Activated CD8-positive, alpha-beta T cell treated with anti-CD3 and anti-CD28 coated beads, Interleukin-2, amount 10 ng/mL, durations not matched to agents 7 days and 5 days (primary cell): ENCODE data around the gene SH3TC1. TPM values are rescaled to one million over a fixed set of nuclear protein-coding genes. Genes with fewer than 3 reads are reported as not detected.

Experiments
- ATAC-seq: fragments of 150-1000 bp; cut with Tn5 transposase; one replicate; pipeline ENCODE4 v1.10.0; 2021; ENCODE audit warnings: moderate library complexity
- CTCF ChIA-PET: fragments of 350-600 bp; sonication (Branson Sonifier 250); formaldehyde crosslinking; loops from one replicate; lab custom pipeline; 2021; ENCODE audit warnings: antibody characterized with exemption; lab: Charles Lee
- POLR2A ChIA-PET: fragments of 350-600 bp; sonication (Branson Sonifier 250); formaldehyde crosslinking; loops from one replicate; lab custom pipeline; 2021; ENCODE audit warnings: antibody characterized with exemption; lab: Charles Lee
- DNase-seq: peaks from one replicate; pipeline ENCODE4 v3.0.0-alpha.2; 2020
- H3K27ac Mint-ChIP-seq: one replicate; pipeline ENCODE4 v1.8.0; 2021; ENCODE audit warnings: mild to moderate bottlenecking, mixed read lengths
- H3K27me3 Mint-ChIP-seq: one replicate; pipeline ENCODE4 v1.8.0; 2021; ENCODE audit warnings: low read depth, mixed read lengths
- H3K36me3 Mint-ChIP-seq: one replicate; pipeline ENCODE4 v1.8.0; 2021; ENCODE audit warnings: low read depth, mixed read lengths
- H3K4me1 Mint-ChIP-seq: one replicate; pipeline ENCODE4 v1.8.0; 2021; ENCODE audit warnings: low read depth, mixed read lengths
- H3K4me3 Mint-ChIP-seq: one replicate; pipeline ENCODE4 v1.8.0; 2021; ENCODE audit warnings: mild to moderate bottlenecking, mixed read lengths
- H3K9me3 Mint-ChIP-seq: one replicate; pipeline ENCODE4 v1.8.0; 2022; ENCODE audit warnings: mixed read lengths; ENCODE audit not compliant: insufficient read depth
- total RNA-seq, 2 experiments: library from RNA; stranded (reverse); gene quantifications; one replicate each; pipeline ENCODE4 v1.2.3, GENCODE V29; 2021

SH3TC1 gene
- total RNA-seq, 2 experiments from 2014 or later, result 6.3 to 7.3 TPM

DNA sequence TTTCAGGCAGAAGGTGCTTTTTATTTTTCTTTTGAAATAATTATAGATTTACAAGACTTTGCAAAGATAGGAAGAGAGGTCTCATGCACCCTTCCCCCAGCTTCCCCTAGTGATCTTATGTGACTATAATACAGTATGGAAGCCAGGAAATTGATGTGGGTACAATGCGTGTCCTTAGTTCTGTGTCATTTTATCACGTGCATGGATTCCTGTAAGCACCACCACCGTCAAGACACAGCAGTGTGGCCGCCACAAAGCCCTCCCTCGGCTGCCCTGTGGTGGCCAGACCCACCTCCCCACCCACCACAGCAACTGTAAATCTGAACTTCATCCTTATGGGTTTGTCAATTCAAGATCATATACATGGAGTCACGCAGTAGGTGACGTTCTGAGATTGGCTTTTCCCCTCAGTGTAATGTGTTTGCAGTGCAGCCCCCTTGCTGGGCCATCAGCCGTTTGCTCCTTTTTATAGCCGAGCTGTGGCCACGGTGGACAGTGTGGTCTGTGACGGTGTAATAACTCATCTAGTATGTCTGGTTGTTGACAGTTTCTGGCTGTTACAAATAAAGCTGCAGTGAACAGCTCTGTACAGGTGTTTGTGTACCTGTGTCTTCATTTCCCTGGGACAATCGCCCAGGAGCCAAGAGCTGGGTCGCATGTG is 59.6 kb downstream of the SH3TC1 start:
- H3K4me1 Mint-ChIP-seq, result no peaks in the 10 kb centered on the region
- no peak overlapping the region for H3K4me3 Mint-ChIP-seq
- H3K27me3 Mint-ChIP-seq, result no peaks in the 10 kb centered on the region
- H3K27ac Mint-ChIP-seq, result no peak overlapping the region
- no peaks in the 10 kb centered on the region for H3K9me3 Mint-ChIP-seq
- CTCF ChIA-PET, result no interaction called here
- H3K36me3 Mint-ChIP-seq, result no peaks in the 10 kb centered on the region
- DNase-seq, result no peak
- POLR2A ChIA-PET, result no interaction called here
- no peak for ATAC-seq

DNA sequence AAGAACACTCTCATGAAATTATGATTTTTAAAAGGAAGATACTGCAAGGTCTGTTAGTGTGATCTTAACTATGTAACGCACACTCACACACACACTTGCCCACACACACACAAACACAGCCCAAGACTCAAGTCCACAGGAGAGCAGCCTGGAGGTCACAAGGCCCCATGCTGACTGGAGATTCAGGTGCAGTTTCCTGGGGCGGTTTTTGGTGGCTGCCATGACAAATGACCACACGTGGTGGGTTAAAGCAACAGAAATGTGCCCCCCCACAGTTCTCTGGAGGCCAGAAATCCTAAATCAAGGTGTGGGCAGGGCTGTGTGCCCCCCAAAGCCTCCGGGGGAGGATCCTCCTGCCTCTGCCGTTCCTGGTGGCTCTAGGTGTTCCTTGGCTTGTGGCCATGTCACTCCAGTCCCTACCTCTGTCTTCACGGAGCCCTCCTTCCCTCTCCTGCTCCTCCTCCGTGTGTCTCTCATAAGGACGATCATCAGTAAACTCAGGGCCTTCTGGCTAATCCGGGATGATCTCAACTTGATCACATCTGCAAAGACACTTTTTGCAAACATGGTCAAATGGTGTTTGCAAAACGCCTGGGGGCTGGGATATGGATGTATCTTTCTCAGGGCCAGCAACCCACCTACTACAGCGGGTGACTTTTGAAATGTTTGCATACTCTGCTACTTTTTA is 60.8 kb downstream of the SH3TC1 start:
- H3K27ac Mint-ChIP-seq, result no peak overlapping the region
- CTCF ChIA-PET, result no interaction called here
- H3K4me1 Mint-ChIP-seq, result no peaks in the 10 kb centered on the region
- H3K36me3 Mint-ChIP-seq, result no peaks in the 10 kb centered on the region
- H3K9me3 Mint-ChIP-seq, result no peaks in the 10 kb centered on the region
- H3K4me3 Mint-ChIP-seq, result no peak overlapping the region
- no peak for ATAC-seq
- no peaks in the 10 kb centered on the region for H3K27me3 Mint-ChIP-seq
- DNase-seq, result no peak
- POLR2A ChIA-PET, result no interaction called here

DNA sequence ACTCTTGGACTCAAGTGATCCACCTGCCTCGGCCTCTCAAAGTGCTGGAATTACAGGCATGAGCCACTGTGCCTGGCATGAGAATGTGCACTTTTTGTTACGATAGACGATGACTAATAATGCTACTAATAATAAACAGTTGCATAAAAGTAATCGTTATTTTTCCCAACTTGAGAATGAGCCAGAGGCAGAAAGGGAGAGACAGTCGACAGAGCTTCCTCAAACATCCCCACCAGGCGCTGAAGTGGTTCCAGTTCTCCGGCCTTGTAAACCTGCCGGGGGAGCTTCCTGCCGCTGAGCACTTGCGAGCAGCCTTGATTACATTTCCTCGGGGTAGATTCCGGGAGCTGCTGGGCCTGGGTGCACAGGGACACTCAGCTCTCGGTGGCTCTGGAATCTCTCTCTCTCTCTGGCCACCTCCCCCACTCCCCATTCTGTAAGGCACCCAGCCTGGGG is 61.6 kb downstream of the SH3TC1 start:
- H3K4me3 Mint-ChIP-seq, result no peak overlapping the region
- no peaks in the 10 kb centered on the region for H3K9me3 Mint-ChIP-seq
- no peak for ATAC-seq
- no peak for DNase-seq
- no peaks in the 10 kb centered on the region for H3K27me3 Mint-ChIP-seq
- H3K4me1 Mint-ChIP-seq, result no peaks in the 10 kb centered on the region
- ChIA-PET POLR2A (no interaction called here), CTCF (no interaction called here)
- H3K27ac Mint-ChIP-seq, result no peak overlapping the region
- no peaks in the 10 kb centered on the region for H3K36me3 Mint-ChIP-seq

DNA sequence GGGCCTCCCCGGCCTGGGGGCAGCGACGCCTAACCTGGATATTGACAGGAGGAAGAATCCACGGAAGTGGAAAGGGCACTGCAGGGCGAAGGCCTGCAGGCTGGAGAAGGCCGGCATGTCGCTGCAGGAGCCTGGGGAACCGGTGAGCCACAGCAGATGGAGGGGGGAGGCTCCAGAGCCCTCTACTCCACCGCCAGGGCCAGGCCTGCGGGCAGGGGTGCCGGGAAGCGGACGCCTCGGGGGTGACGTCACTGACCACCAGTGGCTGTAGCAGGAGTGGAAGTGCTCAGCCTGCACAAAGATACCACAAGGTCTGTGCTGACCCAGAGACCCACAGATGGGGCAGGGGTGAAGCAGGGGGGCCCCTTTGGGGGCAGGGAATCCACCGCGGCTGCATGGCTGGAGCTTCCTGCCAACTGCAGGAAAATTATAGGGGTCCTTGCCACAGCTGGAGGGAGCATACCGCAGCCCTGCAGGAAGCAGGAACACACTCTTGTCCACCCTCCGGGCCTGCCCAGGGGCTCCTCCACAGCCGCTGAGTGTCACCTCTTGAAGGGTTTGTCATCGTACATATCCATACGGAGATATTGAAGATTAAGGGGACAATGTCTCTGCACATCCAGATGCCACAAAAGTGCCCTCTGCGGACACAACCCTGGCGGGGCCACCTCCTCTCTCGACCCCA is 62.9 kb downstream of the SH3TC1 start:
- no peak for ATAC-seq
- Mint-ChIP-seq H3K4me1 (no peaks in the 10 kb centered on the region), H3K36me3 (no peaks in the 10 kb centered on the region), H3K27me3 (no peaks in the 10 kb centered on the region), H3K27ac (no peak overlapping the region), H3K9me3 (no peaks in the 10 kb centered on the region), H3K4me3 (no peak overlapping the region)
- DNase-seq, result no peak
- ChIA-PET POLR2A (no interaction called here), CTCF (no interaction called here)

DNA sequence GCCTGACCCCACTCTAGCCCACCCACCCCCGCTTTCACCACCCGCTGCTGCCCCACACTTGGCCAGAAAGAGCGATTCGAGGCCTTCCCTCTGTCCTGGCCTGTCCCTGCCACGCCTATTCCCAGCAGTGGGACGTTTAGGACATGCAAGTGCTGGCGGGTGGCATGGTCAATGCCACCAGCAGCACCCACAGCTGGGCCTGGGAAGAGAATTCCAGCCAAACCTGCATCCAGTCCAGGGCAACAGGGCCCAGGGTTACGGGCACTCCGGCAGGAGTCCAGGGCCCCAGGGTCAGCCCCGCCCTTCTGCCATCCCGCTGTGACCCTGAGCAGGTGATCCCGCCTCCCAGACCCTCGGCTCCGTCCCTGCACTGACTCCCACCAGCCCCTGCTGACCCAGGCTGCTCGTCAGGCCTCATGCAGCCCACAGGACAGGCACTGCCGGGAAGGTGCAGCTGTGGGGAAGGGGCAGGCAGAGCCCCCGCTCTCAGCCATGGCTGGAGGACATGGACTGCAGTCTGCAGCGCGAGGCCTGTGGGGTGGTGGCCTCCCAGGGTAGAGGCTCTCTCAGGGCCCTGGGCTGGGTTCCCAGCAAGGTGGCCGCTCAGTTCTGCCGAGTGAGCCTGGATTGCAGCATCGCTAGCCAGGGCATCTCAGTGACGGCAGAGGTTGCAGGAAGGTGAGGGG is 63.7 kb downstream of the SH3TC1 start:
- no peaks in the 10 kb centered on the region for H3K4me1 Mint-ChIP-seq
- DNase-seq (no peak), ATAC-seq (no peak)
- H3K9me3 Mint-ChIP-seq, result no peaks in the 10 kb centered on the region
- no peaks in the 10 kb centered on the region for H3K27me3 Mint-ChIP-seq
- H3K36me3 Mint-ChIP-seq, result no peaks in the 10 kb centered on the region
- CTCF ChIA-PET, result no interaction called here
- H3K27ac Mint-ChIP-seq, result no peak overlapping the region
- POLR2A ChIA-PET, result no interaction called here
- no peak overlapping the region for H3K4me3 Mint-ChIP-seq

DNA sequence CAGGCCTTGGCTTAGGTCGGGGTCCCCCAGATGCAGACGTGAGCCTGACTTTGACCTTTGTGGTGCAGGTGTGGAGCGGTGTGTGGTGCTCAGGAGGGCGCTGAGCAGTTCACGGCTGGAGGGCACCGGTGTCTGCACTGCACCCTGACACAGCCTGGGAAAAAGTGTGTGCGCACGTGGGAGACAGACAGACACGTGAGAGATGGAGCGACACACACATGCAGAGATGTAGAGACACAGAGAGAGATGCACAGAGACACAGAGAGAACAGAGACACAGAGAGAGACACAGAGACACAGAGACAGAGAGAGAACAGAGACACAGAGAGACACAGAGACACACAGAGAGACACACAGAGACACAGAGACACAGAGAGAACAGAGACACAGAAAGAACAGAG is 64.3 kb downstream of the SH3TC1 start:
- CTCF ChIA-PET, result no interaction called here

DNA sequence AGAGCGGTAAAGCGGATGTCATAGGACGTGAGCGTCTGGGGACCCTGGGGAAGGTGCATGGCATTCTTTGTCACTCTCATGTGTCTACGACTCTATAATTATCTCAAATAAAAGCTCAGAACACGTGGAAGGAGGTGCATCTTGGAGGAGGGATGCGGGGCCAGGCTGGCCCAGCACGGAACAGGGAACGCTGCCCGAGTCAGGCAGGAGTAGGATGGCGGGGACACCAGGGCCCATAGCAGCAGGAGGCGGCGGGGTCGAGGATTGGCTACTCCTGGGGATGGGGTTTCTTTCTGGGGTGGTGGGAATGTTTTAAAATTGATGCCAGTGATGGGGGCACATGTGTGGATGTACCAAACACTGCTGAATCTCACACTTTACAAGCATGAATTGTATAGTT is 65.0 kb downstream of the SH3TC1 start:
- DNase-seq (no peak), ATAC-seq (no peak)
- Mint-ChIP-seq H3K27ac (no peak overlapping the region), H3K27me3 (peaks cover 8% of the 10 kb centered on the region), H3K4me3 (no peak overlapping the region), H3K36me3 (no peaks in the 10 kb centered on the region), H3K4me1 (no peaks in the 10 kb centered on the region), H3K9me3 (no peaks in the 10 kb centered on the region)
- CTCF ChIA-PET, result no interaction called here
- POLR2A ChIA-PET, result no interaction called here

More for the DNA sequence above, 64.3 kb downstream of the SH3TC1 start:
- ATAC-seq, result no peak
- Mint-ChIP-seq H3K27ac (no peak overlapping the region), H3K36me3 (no peaks in the 10 kb centered on the region), H3K27me3 (peaks cover 1% of the 10 kb centered on the region), H3K4me1 (no peaks in the 10 kb centered on the region), H3K9me3 (no peaks in the 10 kb centered on the region), H3K4me3 (no peak overlapping the region)
- no peak for DNase-seq
- POLR2A ChIA-PET, result no interaction called here

DNA sequence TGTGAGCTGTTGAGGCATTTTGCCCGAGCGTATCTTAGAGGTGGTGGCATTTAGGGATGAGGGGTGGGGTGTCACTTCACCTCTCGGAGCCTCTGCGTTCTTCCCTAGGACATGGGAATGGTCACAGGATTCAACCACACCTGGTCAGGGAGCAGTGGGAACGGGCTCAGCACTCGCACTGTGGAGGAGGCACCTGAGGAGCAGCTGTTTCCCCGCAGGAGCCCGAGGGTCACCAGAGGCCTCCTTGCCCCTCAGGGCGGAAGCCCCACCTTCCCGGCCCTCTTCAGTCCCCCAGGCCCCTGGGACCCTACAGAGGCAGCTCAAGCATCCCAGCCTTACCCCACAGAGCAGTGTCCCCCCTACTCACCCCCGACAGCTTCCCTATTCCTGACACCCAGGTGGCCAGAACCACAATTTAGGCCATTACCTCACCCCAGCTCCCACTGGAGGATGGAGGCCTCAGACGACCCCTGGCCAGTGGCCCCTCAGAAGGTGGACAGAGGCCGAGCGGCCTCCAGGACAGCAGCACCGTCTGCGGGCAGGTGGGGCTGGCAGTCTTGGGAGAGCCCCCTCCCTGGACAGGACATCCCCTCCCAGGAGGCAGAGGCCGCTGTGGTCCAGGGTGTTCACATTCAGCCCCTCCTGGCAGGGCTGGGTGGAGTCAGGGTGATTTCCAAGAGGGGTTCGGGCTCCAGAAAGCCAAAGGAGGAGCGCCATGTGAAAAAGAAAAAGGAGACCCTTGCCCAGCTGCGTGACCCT is 66.3 kb downstream of the SH3TC1 start:
- H3K27ac Mint-ChIP-seq, result no peak overlapping the region
- ChIA-PET CTCF (interaction anchor here (1.1 to 1.5 kb wide), 2 partner anchors 23 to 89 kb away, joined by 3 to 4 read pairs; no protein-coding TSS in a partner anchor), POLR2A (no interaction called here)
- H3K36me3 Mint-ChIP-seq, result no peaks in the 10 kb centered on the region
- DNase-seq (no peak), ATAC-seq (no peak)
- peaks cover 12% of the 10 kb centered on the region for H3K27me3 Mint-ChIP-seq
- H3K9me3 Mint-ChIP-seq, result no peaks in the 10 kb centered on the region
- no peaks in the 10 kb centered on the region for H3K4me1 Mint-ChIP-seq
- H3K4me3 Mint-ChIP-seq, result no peak overlapping the region

DNA sequence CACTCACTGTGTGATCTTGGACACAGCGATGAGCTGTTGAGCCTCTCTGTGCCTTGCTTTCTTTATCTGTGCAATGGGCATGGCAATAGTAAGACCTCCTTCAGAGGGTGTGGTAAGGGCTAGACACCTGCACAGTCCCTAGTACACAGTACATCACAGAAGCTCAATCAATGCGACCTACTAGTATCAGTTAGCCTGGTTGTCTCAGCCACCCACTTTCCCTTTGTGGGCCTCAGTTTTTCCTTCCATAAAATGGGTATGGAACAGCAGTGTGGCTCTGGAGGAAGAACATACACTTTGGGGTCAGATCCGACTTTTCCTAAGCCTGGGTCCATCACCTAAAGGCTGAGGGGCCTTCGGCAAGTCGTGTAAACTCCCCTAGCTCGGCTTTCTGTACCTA is 67.0 kb downstream of the SH3TC1 start:
- Mint-ChIP-seq H3K4me3 (no peak overlapping the region), H3K36me3 (no peaks in the 10 kb centered on the region), H3K9me3 (no peaks in the 10 kb centered on the region), H3K4me1 (no peaks in the 10 kb centered on the region), H3K27ac (no peak overlapping the region), H3K27me3 (peaks cover 18% of the 10 kb centered on the region)
- POLR2A ChIA-PET, result no interaction called here
- ATAC-seq, result no peak
- DNase-seq, result no peak
- CTCF ChIA-PET, result interaction anchor here (1.1 to 1.5 kb wide), 2 partner anchors 24 to 89 kb away, joined by 3 to 4 read pairs; no protein-coding TSS in a partner anchor

DNA sequence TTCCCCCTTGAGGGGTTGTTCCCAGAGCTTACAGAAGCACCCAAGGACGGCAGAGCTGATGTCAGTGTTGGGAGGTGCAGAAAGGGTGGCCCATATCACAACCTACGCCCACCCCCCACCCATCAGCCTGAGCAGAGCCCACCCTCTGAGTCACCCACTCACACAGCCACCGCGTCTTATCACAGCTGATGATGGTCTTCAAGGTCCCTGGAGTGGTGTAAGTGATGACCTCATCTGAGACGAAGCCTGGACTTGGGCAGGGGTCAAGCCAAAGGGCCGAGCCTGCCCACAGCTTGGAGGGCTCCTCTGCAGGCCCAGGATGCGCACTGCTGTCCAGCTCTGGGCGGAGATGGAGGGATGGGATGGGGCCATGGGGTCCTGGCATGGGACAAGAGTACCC is 67.4 kb downstream of the SH3TC1 start:
- POLR2A ChIA-PET, result no interaction called here
- Mint-ChIP-seq H3K27ac (no peak overlapping the region), H3K4me3 (no peak overlapping the region), H3K36me3 (no peaks in the 10 kb centered on the region), H3K27me3 (peaks cover 22% of the 10 kb centered on the region), H3K9me3 (no peaks in the 10 kb centered on the region), H3K4me1 (no peaks in the 10 kb centered on the region)
- DNase-seq (no peak), ATAC-seq (no peak)
- CTCF ChIA-PET, result interaction anchor here (0.8 to 1.7 kb wide), 5 partner anchors 24 to 137 kb away, joined by 3 to 8 read pairs (median 4); no protein-coding TSS in a partner anchor

DNA sequence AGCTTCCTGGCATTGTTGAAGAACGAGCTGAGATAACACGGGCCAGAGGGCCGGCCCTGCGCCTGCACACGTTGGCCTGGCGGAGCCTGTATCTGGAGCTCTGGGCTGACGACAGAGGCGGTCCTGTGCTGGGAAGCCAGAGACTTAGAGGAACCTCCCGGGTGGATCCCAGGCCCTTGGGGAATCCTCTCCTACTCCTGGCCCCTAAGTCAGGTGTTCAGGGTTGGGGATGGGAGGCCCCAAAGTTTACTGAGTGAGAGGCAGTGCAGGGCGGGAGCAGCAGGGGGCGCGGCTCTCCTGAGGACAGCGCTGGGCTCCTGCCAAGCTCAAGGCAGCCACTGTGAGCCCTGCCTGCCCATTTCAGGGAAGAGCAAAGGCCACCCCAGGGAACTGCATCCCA is 68.0 kb downstream of the SH3TC1 start:
- no peak overlapping the region for H3K4me3 Mint-ChIP-seq
- peaks cover 26% of the 10 kb centered on the region for H3K27me3 Mint-ChIP-seq
- H3K27ac Mint-ChIP-seq, result no peak overlapping the region
- H3K4me1 Mint-ChIP-seq, result no peaks in the 10 kb centered on the region
- POLR2A ChIA-PET, result no interaction called here
- CTCF ChIA-PET, result interaction anchor here (0.6 to 1.7 kb wide), 6 partner anchors 21 to 136 kb away, joined by 3 to 8 read pairs (median 4); no protein-coding TSS in a partner anchor
- H3K9me3 Mint-ChIP-seq, result no peaks in the 10 kb centered on the region
- DNase-seq, result peak; percentile 42
- no peaks in the 10 kb centered on the region for H3K36me3 Mint-ChIP-seq
- ATAC-seq, result peak; percentile 49
